NCI-H748 (cell line): ENCODE results near the gene ARL16.

ENCODE experiments used
- DNase-seq: peaks from one replicate; lab custom pipeline; 2025; ENCODE audit not compliant: unreplicated experiment; lab: John Stamatoyannopoulos, UW

The ARL16 gene

GRCh38 chr17:81696218-81696941 lies 12.8 kb upstream of the ARL16 start:
- no peak for DNase-seq

DNA sequence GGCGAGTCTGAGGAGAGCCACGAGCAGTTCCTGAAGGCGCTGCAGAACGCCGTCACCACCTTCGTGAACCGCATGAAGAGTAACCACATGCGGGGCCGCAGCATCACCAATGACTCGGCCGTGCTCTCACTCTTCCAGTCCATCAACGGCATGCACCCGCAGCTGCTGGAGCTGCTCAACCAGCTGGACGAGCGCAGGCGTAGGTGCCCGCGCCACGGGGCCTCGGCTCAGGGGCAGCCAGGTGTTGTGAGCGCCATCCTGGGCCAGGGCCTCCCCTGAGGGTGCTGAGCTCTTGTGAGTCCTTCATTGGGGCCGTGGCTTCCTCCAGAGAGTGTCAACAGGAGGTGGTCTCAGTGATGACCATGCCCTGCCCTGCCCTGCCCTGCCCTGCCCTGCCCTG lies 12.2 kb upstream of the ARL16 start:
- DNase-seq, result no peak

- no peak for DNase-seq
Measured at GRCh38 chr17:81695211-81695610, 11.6 kb upstream of the ARL16 start.

GRCh38 chr17:81694810-81695209 lies 11.2 kb upstream of the ARL16 start:
- no peak for DNase-seq

DNA sequence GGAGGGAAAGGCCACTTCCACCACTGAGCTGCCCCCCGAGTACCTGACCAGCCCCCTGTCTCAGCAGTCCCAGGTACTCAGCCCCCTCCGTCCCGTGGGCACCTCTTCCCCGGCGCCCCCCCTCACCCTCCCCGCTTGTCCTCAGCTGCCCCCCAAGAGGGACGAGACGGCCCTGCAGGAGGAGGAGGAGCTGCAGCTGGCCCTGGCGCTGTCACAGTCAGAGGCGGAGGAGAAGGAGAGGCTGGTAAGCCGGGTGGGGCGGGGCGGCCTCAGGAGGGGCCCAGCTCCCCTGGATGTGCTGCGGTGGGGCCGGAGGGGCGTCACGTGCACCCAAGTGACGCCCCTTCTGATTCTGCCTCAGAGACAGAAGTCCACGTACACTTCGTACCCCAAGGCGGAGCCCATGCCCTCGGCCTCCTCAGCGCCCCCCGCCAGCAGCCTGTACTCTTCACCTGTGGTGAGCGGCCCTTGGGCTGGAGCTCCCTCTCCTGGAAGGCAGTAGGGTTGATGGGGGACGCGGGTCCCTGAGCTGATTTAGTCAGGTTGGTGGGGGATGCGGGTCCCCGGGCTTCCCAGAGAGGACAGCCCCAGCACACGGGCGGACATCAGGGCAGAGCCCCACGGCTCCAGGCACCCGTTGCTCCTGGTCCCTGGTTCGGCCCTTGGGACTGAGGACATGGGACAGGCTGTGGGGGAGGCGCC lies 10.1 kb upstream of the ARL16 start:
- no peak for DNase-seq

- DNase-seq, result no peak
Measured at GRCh38 chr17:81691608-81692007, 8.0 kb upstream of the ARL16 start.

GRCh38 chr17:81691196-81691595 lies 7.6 kb upstream of the ARL16 start:
- DNase-seq, result no peak

DNA sequence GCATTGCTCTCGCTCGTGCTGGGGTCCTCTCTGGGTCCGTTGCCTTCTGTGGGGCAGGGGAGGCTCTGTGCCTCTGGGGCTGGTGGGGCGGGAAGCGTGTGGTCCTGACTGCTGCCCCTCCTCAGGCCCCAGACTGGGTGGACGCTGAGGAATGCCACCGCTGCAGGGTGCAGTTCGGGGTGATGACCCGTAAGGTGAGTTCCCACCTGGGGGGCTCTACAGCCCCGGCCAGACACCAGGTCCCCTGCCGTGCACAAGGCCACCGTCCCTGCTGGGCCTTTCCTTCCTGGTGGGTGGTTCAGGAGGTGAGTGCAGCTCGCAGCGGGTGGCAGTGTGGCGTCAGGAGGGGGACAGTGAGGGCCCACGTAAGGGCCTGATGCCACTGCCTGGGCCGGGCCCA lies 7.0 kb upstream of the ARL16 start:
- no peak for DNase-seq

DNA sequence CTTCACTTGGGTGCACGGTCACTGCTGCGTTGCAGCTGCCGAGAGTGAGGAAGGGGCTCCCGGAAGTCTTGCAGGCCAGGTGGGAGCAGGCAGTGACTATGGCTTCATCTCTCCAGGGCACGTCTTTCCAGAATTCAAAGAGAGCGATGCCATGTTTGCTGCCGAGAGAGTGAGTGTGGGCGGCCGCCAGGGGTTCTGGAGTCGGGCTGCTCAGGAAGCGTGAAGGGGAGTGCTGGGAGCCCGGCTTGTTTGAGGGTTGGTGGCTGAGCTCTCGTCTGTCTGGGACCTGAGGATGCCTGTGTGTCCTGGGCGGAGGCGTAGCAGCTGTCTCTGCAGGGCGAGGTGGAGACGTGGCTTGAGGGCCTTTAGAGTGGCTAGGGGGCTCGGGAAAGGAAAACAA lies 6.5 kb upstream of the ARL16 start:
- DNase-seq, result no peak

DNA sequence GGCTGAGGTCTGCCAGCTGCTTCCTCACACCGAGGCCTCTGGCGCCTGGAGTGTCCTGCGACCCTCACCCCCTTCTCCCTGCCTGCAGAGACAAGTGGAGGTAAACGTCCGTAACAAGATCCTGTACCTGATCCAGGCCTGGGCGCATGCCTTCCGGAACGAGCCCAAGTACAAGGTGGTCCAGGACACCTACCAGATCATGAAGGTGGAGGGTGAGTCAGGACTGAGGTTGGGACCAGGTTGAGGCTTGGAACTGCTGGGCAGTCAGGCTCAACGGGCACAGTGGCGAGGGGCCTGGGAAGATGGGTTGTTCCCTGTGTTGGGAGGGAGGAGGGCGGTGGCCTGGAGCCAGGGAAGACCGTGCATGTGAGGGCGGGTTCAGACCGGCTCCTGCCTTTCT lies 5.0 kb upstream of the ARL16 start:
- no peak for DNase-seq

DNA sequence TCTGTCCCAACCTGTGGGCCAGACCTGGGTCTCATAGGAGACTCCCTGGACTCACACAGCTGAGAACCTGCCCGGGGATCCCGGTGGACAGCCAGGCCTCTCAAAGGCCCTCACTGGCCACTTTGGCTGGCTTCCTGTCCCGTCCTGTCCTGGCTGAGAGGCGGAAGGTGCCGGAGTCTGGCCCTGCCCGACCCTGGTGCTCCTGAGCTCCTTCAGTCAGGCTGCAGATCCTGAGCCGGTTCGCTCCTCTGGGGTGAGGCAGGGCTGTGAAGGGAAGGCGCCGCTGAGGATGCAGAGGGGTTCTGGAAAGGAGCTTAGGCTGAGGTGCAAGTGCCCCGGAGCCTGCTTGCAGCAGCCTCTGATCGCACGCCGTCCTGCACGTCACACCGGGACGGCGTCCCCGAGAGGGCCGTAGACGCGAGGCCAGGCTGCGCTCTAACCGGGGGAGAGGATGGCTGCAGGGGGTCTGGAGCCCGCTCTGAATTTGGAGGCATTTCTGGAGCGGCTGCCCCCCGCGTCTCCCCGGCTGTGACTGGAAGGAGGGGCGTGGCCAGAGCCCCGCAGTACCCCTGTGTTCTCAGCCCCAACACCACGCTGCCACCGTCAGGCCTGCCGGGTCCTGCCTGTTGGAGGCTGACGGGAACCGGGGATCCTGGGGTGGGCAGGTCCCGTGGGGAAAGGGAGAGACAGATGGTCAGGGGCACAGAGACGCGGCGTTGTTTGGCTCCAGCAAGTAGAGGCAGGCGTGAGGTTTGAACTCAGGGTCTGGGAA lies 4.4 kb upstream of the ARL16 start:
- no peak for DNase-seq

DNA sequence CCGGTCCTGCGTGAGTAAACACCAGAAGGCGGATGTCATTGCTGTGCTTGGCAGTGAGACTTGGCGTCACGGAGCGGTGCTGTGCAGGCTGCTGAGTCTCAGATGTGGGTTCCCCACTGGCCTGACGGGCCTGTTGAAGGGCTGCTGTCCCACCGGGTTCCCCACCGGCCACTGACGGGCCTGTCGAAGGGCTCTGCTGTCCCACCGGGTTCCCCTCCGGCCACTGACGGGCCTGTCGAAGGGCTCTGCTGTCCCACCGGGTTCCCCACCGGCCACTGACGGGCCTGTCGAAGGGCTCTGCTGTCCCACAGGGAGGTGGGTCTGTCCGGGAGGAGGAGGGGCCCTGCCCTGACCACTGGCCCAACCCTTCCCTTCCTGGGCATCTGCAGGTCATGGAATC lies 3.0 kb upstream of the ARL16 start:
- no peak for DNase-seq

DNA sequence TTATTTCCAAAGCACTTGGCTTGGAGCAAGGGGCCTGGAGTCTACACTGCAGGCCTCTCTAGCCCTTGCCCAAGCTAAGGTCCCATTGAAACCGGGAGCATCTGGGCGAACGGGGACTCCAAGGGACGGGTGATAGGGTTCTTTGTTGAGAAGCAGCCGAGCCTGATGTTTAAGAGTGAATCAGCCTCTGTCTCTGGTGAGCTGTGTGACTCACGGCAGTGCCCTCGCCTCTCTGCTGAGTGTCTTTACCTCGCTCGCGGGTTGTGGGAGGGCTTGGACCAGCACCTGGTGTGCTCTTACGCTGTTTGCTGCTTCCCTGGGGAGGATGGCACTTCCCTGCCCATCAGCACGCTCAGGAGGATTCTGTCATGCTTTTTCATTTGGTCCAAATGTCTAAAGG lies 1.5 kb upstream of the ARL16 start:
- peak; percentile 16 for DNase-seq

DNA sequence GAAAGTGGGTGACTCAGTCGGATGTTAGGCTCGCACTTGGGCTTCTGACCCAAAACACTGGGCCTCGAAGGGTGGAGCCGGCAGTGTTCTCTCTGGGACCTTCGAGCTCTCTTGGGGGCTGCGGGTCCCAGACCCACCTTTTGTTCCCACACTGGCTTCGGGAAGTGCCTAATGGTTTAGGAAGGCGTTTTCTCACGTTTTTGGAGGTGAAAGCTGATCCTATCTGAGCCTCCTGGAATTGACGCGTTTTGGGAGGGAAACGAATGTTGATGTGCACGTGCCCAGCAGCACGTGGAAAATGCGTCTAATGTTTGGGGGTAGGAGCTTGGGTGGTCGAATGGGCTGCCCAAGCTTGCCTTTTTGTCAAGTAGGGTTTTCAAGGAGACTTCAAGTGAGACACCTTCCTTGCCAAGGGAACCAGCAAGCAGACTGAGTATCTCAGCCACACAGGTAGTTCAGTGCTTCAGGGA lies 880 bp upstream of the ARL16 start:
- DNase-seq, result no peak

DNA sequence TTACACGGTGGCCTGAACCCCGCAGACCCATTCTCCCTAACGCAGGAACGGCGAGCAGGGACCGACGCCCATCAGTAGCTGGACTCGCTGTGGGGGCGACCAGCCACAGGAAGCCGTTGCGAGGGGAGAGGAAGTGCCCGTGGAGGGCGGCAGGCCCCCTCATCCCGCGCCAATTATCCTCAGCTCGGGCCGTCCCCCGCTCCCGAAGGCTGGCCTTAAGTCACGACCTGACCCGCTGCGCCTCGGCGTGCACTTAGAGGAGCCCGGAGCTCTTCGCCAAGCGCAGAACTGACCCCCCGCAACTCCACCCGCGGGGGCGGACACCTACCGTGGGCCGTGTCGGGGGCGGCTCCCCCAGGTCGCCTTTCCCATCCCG lies 401 bp downstream of the ARL16 start:
- DNase-seq, result peak; percentile 65

GRCh38 chr17:81682565-81683207 lies 911 bp downstream of the ARL16 start:
- DNase-seq, result peak; percentile 31

DNA sequence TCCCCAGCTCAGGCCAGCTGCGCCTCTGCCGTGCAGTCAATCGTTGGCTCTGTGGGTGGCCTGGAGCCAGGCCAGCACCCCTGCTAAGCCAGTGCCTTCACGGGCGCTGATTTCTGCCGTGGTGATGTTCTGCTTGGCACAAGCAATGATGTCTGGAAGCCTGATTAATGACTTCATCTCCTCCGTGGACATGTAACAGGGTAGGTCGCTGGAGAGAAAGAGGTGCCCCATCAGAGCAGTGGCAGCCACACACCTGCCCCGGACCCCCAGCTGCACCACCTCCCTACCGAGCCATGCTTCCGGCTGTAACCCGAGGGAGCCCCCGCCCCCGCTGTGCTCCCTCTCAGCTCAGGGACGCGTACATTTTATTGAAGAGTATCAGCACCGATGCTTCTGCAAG lies 1.9 kb downstream of the ARL16 start:
- DNase-seq, result no peak

- DNase-seq, result no peak
Measured at GRCh38 chr17:81680150-81680549, 3.4 kb downstream of the ARL16 start.

- DNase-seq, result no peak
Measured at GRCh38 chr17:81676906-81677305, 6.7 kb downstream of the ARL16 start.

DNA sequence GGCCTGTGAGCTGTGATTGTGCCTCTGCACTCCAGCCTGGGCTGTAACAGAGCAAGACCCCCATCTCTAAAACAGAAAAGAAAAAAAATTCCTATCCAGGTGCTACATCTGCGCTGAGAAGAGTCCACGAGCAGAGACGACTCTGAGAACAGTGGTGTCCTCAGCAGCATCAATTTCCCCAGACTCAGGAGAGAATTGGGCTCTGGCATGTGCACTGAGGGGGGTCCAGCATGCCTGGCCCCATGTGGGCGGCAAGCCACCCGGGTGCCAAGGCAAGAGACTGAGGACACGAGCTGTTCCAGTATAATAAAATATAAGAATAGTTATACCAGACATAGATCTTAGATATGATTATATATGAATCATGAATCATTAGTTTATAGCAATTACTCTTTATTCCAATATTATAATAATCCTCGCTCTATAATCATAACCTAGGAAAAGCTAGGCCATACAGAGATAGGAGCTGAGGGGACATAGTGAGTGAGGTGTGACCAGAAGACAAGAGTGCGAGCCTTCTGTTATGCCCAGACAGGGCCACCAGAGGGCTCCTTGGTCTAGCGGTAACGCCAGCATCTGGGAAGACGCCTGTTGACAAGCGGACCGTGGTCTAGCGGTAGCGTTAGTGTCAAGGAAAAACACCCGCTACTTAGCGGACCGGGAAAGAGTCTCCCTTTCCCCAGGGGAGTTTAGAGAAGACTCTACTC lies 7.9 kb downstream of the ARL16 start:
- DNase-seq, result peak; percentile 35
